T-helper 2 cell treated with Interferon-gamma antibody and Interleukin-4, amounts not matched to agents 100 ng/mL and 5 ng/mL, for 36 hours (primary cell): Measurements from ENCODE around the gene CLCN3. TPM values are rescaled to one million over a fixed set of nuclear protein-coding genes. Genes with fewer than 3 reads are reported as not detected.
"Not testable (repeated sequence)": the region's sequence is repeated elsewhere in the genome, so short reads cannot be mapped to it uniquely, and the experiment has no call there.

Experiments used
- intact Hi-C: fragments of 100-400 bp; cut with micrococcal nuclease; formaldehyde crosslinking; loops from one replicate; pipeline ENCODE4 v1.15.1; 2023
- total RNA-seq: library from RNA; stranded (reverse); gene quantifications from 2 replicates; pipeline ENCODE4 v1.2.3, GENCODE V29; 2022

The CLCN3 gene
- total RNA-seq, 1 donor from 2014 or later: 30.5 TPM

GRCh38 chr4:169766741-169767140 is 146.4 kb downstream of the CLCN3 start:
- intact Hi-C loops: no loop called here

- intact Hi-C loops: no loop called here
Observed at GRCh38 chr4:169768385-169768784, 148.0 kb downstream of the CLCN3 start.

- intact Hi-C loops: no loop called here
Observed at GRCh38 chr4:169770416-169770815, 150.0 kb downstream of the CLCN3 start.

GRCh38 chr4:169771556-169772080 is 151.2 kb downstream of the CLCN3 start:
- intact Hi-C loops: not testable (repeated sequence)

Other genes starting within 250 kb of the CLCN3 start
- gene NEK1, start 8.0 kb upstream of the CLCN3 start, total RNA-seq: 15.8 and 18.4 TPM in 2 replicates
- 23.8 and 28.1 TPM in 2 replicates for gene HPF1, start 137.4 kb downstream of the CLCN3 start, total RNA-seq